IMR-90 (cell line): ENCODE data around the gene BLTP3B. TPM values are rescaled to one million over a fixed set of nuclear protein-coding genes. Genes with fewer than 3 reads are reported as not detected.
A peak's percentile ranks its signal among the peaks of the same experiment; 100 is the strongest.

ENCODE experiments used
- ATAC-seq: fragments of 200-7000 bp; cut with Tn5 transposase; 2 replicates; pipeline ENCODE4 v1.9.1; 2020; ENCODE audit warnings: low read depth, mild to moderate bottlenecking, moderate library complexity
- BruUV-seq: library from RNA; stranded (reverse); fragments of 400-500 nt; replicated peaks from 2 replicates; lab custom pipeline; 2021; lab: Mats Ljungman, UMichigan
- CTCF ChIA-PET: fragments of 300-600 bp; formaldehyde crosslinking; extraction: SDS; loops from one replicate; lab custom pipeline; 2021; ENCODE audit warnings: antibody characterized with exemption; lab: Yijun Ruan, JAX
- POLR2A ChIA-PET: fragments of 300-600 bp; sonication (Branson Sonifier 250); formaldehyde crosslinking; loops from one replicate; lab custom pipeline; 2022; ENCODE audit warnings: antibody characterized with exemption; ENCODE audit not compliant: unreplicated experiment; lab: Charles Lee
- DNase-seq: peaks from one replicate; pipeline ENCODE4 v3.0.0; 2013
- H2AFZ ChIP-seq: replicated peaks from 2 replicates; pipeline ENCODE3; 2013; ENCODE audit warnings: low read length, mild to moderate bottlenecking; ENCODE audit not compliant: poor library complexity
- H2AK5ac ChIP-seq: 2 replicates; pipeline ENCODE4 v1.6.1; 2013; ENCODE audit warnings: low read depth, low read length, inconsistent platforms
- H2AK9ac ChIP-seq: replicated peaks from 2 replicates; pipeline ENCODE3; 2013; ENCODE audit warnings: mild to moderate bottlenecking, low read depth, low read length, moderate library complexity; ENCODE audit not compliant: poor library complexity
- H2BK120ac ChIP-seq: 2 replicates; pipeline ENCODE4 v1.6.1; 2013; ENCODE audit warnings: low read depth, low read length, inconsistent platforms
- H2BK15ac ChIP-seq: 3 replicates; pipeline ENCODE4 v1.6.1; 2013; ENCODE audit warnings: low read depth, low read length, inconsistent platforms
- H2BK20ac ChIP-seq: 2 replicates; pipeline ENCODE4 v1.6.1; 2013; ENCODE audit warnings: low read depth, mild to moderate bottlenecking, inconsistent platforms, low read length, moderate library complexity
- H2BK5ac ChIP-seq: 2 replicates; pipeline ENCODE4 v1.6.1; 2013; ENCODE audit warnings: mild to moderate bottlenecking, low read depth, low read length, inconsistent platforms; ENCODE audit not compliant: poor library complexity, severe bottlenecking
- H3K14ac ChIP-seq: replicated peaks from 2 replicates; pipeline ENCODE4 v1.6.1; 2013; ENCODE audit warnings: low read depth, low read length, inconsistent platforms
- H3K18ac ChIP-seq: 2 replicates; pipeline ENCODE4 v1.6.1; 2013; ENCODE audit warnings: low read depth, low read length, control low read depth
- H3K23ac ChIP-seq: 2 replicates; pipeline ENCODE4 v1.6.1; 2013; ENCODE audit warnings: low read depth, low read length, inconsistent platforms
- H3K27ac ChIP-seq: 2 replicates; pipeline ENCODE4 v1.5.1; 2013; ENCODE audit warnings: mild to moderate bottlenecking, control low read depth, low read length; ENCODE audit not compliant: insufficient read depth
- H3K27me3 ChIP-seq: 2 replicates; pipeline ENCODE4 v1.6.1; 2013; ENCODE audit warnings: low read length; ENCODE audit not compliant: control insufficient read depth, insufficient read depth
- H3K36me3 ChIP-seq: 2 replicates; pipeline ENCODE4 v1.6.1; 2013; ENCODE audit warnings: low read length, mixed read lengths; ENCODE audit not compliant: control insufficient read depth, insufficient read depth
- H3K4ac ChIP-seq: 2 replicates; pipeline ENCODE4 v1.6.1; 2013; ENCODE audit warnings: low read depth, low read length, inconsistent platforms
- H3K4me1 ChIP-seq: 2 replicates; pipeline ENCODE4 v1.6.1; 2013; ENCODE audit warnings: low read length, mixed read lengths; ENCODE audit not compliant: control insufficient read depth, insufficient read depth
- H3K4me2 ChIP-seq: 2 replicates; pipeline ENCODE4 v1.6.1; 2013; ENCODE audit warnings: low read depth, mild to moderate bottlenecking, control low read depth, low read length, moderate library complexity
- H3K4me3 ChIP-seq: 2 replicates; pipeline ENCODE4 v1.5.1; 2013; ENCODE audit warnings: low read depth, mild to moderate bottlenecking, control low read depth, low read length, moderate library complexity; ENCODE audit not compliant: insufficient read depth
- H3K56ac ChIP-seq: 2 replicates; pipeline ENCODE4 v1.6.1; 2013; ENCODE audit warnings: low read length, inconsistent platforms; ENCODE audit not compliant: insufficient read depth; ENCODE audit errors: extremely low read depth
- H3K79me1 ChIP-seq, 2 experiments: 2 replicates each; pipeline ENCODE4 v1.6.1; 2013; ENCODE audit warnings: low read length in 2 of 2, inconsistent platforms in 1 of 2, low read depth in 1 of 2
- H3K9ac ChIP-seq: 2 replicates; pipeline ENCODE4 v1.6.1; 2013; ENCODE audit warnings: low read depth, low read length, control low read depth
- H3K9me1 ChIP-seq: 2 replicates; pipeline ENCODE4 v1.6.1; 2013; ENCODE audit warnings: low read length, inconsistent platforms; ENCODE audit not compliant: insufficient read depth
- H3K9me3 ChIP-seq: 2 replicates; pipeline ENCODE4 v1.6.1; 2013; ENCODE audit warnings: low read length; ENCODE audit not compliant: control insufficient read depth, insufficient read depth
- H4K20me1 ChIP-seq: 2 replicates; pipeline ENCODE4 v1.6.1; 2013; ENCODE audit warnings: low read length, inconsistent platforms; ENCODE audit not compliant: insufficient read depth
- H4K5ac ChIP-seq: 2 replicates; pipeline ENCODE4 v1.6.1; 2013; ENCODE audit warnings: mild to moderate bottlenecking, low read depth, low read length, control low read depth
- H4K8ac ChIP-seq, 2 experiments: 2 replicates each; pipeline ENCODE4 v1.6.1; 2013; ENCODE audit warnings: low read depth in 2 of 2, low read length in 2 of 2, control low read depth in 1 of 2, inconsistent platforms in 1 of 2
- H4K91ac ChIP-seq: 2 replicates; pipeline ENCODE4 v1.6.1; 2013; ENCODE audit warnings: low read depth, low read length, inconsistent platforms; ENCODE audit not compliant: insufficient read depth
- CEBPB ChIP-seq: IDR thresholded peaks from 2 replicates; pipeline ENCODE4 v1.6.1; 2012; ENCODE audit warnings: low read depth, low read length, improper control_type of control experiment
- POLR2A ChIP-seq: IDR thresholded peaks from 2 replicates; pipeline ENCODE4 v1.6.1; 2012; ENCODE audit warnings: mild to moderate bottlenecking, low read depth, low read length
- SMC3 ChIP-seq: fragments of 150-350 bp; IDR thresholded peaks from 2 replicates; pipeline ENCODE4 v1.6.1; 2016; ENCODE audit warnings: low read depth, mild to moderate bottlenecking, antibody characterized with exemption, low read length, moderate library complexity
- WGBS, 2 experiments: methylation state at CpG; one replicate each; pipeline versions ENCODE4 v1.1.5 to v1.1.7; 2013; ENCODE audit warnings: missing lambda C conversion rate in 2 of 2; ENCODE audit not compliant: insufficient read length in 1 of 2; ENCODE audit errors: extremely low coverage in 2 of 2; 5-methylcytosine and 5-hydroxymethylcytosine counted together
- dilution Hi-C: fragments of 300-500 bp; cut with HindIII; formaldehyde crosslinking; loops from one replicate; pipeline ENCODE4 v1.14.3; 2018; ENCODE audit warnings: low sequenced_read_pairs; ENCODE audit not compliant: unreplicated experiment
- in situ Hi-C: fragments of 300-500 bp; cut with MboI; formaldehyde crosslinking; loops from 3 replicates; pipeline ENCODE4 v1.14.3; 2019; ENCODE audit warnings: low sequenced_read_pairs, inconsistent platforms, mixed read lengths
- intact Hi-C: fragments of 100-400 bp; cut with micrococcal nuclease; formaldehyde crosslinking; loops from 2 replicates; pipeline ENCODE4 v1.10.0; 2022
- polyA plus RNA-seq, 3 experiments: library from polyadenylated mRNA; depleted of rRNA; stranded (reverse); fragments of >200 nt; gene quantifications; 2 replicates each; pipeline ENCODE4 v1.2.3, GENCODE V29; 2012; ENCODE audit warnings: low replicate concordance in 1 of 3
- total RNA-seq: library from RNA; depleted of rRNA; stranded (reverse); fragments of >200 nt; gene quantifications from 2 replicates; pipeline ENCODE4 v1.2.3, GENCODE V29; 2012

The BLTP3B gene
- total and polyA plus RNA-seq, 2 of the 4 experiments (the other 2 are of a cell fraction): 8.9 to 38.7 TPM

DNA sequence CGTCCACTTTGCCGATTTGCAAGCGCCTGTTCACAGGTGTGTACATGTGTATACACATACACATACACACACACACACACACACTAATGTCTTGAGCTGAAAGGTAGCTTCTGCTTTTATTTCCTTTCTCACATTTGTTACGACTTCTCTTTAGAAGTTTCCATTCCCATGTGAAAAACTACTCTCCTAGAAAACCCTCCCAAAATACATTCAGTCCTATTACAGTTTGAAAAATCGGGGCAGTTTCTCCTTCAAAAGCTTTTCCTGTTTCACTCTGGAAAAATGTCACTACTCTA is 3.9 kb downstream of the BLTP3B start:
- Histone ChIP-seq H3K9me3 (no peaks in the 10 kb centered on the region), H4K20me1 (peaks cover 12% of the 10 kb centered on the region), H2BK5ac (no peak overlapping the region), H3K79me1 (peaks cover 11 to 43% of the 10 kb centered on the region in 2 experiments), H4K5ac (no peak overlapping the region), H2BK15ac (no peak overlapping the region), H3K4me1 (peaks cover 9% of the 10 kb centered on the region), H3K27me3 (no peaks in the 10 kb centered on the region), H2AK5ac (no peak overlapping the region), H4K91ac (no peak overlapping the region), H3K23ac (no peak overlapping the region), H4K8ac (peak overlapping the region in 1 of 2 experiments; percentile 10; a peak in 1 of 4 replicates), H2BK20ac (no peak overlapping the region), H3K9me1 (peaks cover 3% of the 10 kb centered on the region; the same call in 1 of the 2 replicates), H3K4me2 (no peak overlapping the region), H3K27ac (no peak overlapping the region), H2AK9ac (no peak overlapping the region), H3K4ac (no peak overlapping the region), H2AFZ (no peak overlapping the region), H3K56ac (no peak overlapping the region), H2BK120ac (no peak overlapping the region), H3K18ac (no peak overlapping the region), H3K14ac (no peak overlapping the region), H3K36me3 (no peaks in the 10 kb centered on the region), H3K4me3 (no peak overlapping the region), H3K9ac (no peak overlapping the region; the same call in 1 of the 2 replicates)
- DNase-seq (no peak), ATAC-seq (no peak)
- TF ChIP-seq POLR2A: no peak
- no peak for TF ChIP-seq CEBPB
- TF ChIP-seq SMC3: no peak
- dilution Hi-C loops: no loop called here
- in situ Hi-C loops: no loop called here
- POLR2A ChIA-PET: no interaction called here
- CTCF ChIA-PET: interaction anchor here (1.1 to 1.8 kb wide), 3 partner anchors 12 to 80 kb away, joined by 4 to 13 read pairs (median 4); no protein-coding TSS in a partner anchor
- BruUV-seq: no TSS peak
- WGBS, 2 experiments: 100% methylated on average over 1 of the region's 5 CpGs; no CpG with 5 or more reads in 1 of the 2 experiments
- intact Hi-C loops: no loop called here
